Lower lobe of right lung (tissue), 2 donors: ENCODE data around the gene WSCD2. TPM values are rescaled to one million over a fixed set of nuclear protein-coding genes. Genes with fewer than 3 reads are reported as not detected.

Source experiments
- ATAC-seq, 2 donors: fragments of 200-7000 bp; cut with Tn5 transposase; one replicate each; pipeline ENCODE4 v1.9.1; 2020 to 2022; ENCODE audit warnings: mild to moderate bottlenecking in 2 of 2, moderate library complexity in 2 of 2
- DNase-seq: peaks from one replicate; pipeline ENCODE4 v3.0.0-alpha.2; 2020
- H3K27ac ChIP-seq: fragments of 200-600 bp; one replicate; pipeline ENCODE4 v1.8.0; 2022
- H3K27me3 ChIP-seq: fragments of 200-600 bp; one replicate; pipeline ENCODE4 v1.8.0; 2022; ENCODE audit warnings: low read depth
- H3K36me3 ChIP-seq: fragments of 200-600 bp; one replicate; pipeline ENCODE4 v1.8.0; 2022; ENCODE audit warnings: mild to moderate bottlenecking
- H3K4me1 ChIP-seq: fragments of 200-600 bp; one replicate; pipeline ENCODE4 v1.8.0; 2022
- H3K4me3 ChIP-seq: fragments of 200-600 bp; one replicate; pipeline ENCODE4 v1.8.0; 2022; ENCODE audit warnings: mild to moderate bottlenecking
- H3K9me3 ChIP-seq: fragments of 200-600 bp; one replicate; pipeline ENCODE4 v1.8.0; 2022
- CTCF ChIP-seq: fragments of 200-600 bp; IDR thresholded peaks from one replicate; pipeline ENCODE4 v1.8.0; 2022; ENCODE audit warnings: antibody characterized with exemption, mild to moderate bottlenecking
- intact Hi-C: fragments of 100-400 bp; cut with DNase I; formaldehyde crosslinking; loops from one replicate; pipeline ENCODE4 v1.11.0; 2022
- total RNA-seq: library from RNA; stranded (reverse); fragmentation: NEBNext Ultra II Directional; extraction: Animal tissue kit (Norgen Biotek cat#: 25700); gene quantifications from one replicate; pipeline ENCODE4 v1.2.1, GENCODE V29; 2021
- donor health status: DM: no; HTN: yes; CAD: no; lungs with severe emphysema.

The WSCD2 gene
- total RNA-seq, 1 donor from 2014 or later = 0.89 TPM

GRCh38 chr12:108255252-108255602 lies 126.1 kb downstream of the WSCD2 start:
- Histone ChIP-seq H3K4me3 (no peak overlapping the region), H3K36me3 (no peaks in the 10 kb centered on the region), H3K9me3 (peaks cover 11% of the 10 kb centered on the region), H3K27ac (no peak overlapping the region), H3K4me1 (no peaks in the 10 kb centered on the region), H3K27me3 (no peaks in the 10 kb centered on the region)
- intact Hi-C loops = no loop called here
- DNase-seq = no peak
- ATAC-seq = no peak
- no peak for TF ChIP-seq CTCF

GRCh38 chr12:108257004-108257403 lies 127.9 kb downstream of the WSCD2 start:
- H3K36me3 ChIP-seq = no peaks in the 10 kb centered on the region
- intact Hi-C loops = no loop called here
- DNase-seq (no peak), ATAC-seq (no peak)
- TF ChIP-seq CTCF = no peak
- H3K9me3 ChIP-seq = peaks cover 26% of the 10 kb centered on the region
- H3K27ac ChIP-seq = no peak overlapping the region
- no peaks in the 10 kb centered on the region for H3K4me1 ChIP-seq
- no peak overlapping the region for H3K4me3 ChIP-seq
- no peaks in the 10 kb centered on the region for H3K27me3 ChIP-seq

- no peaks in the 10 kb centered on the region for H3K27me3 ChIP-seq
- no peak overlapping the region for H3K27ac ChIP-seq
- no peaks in the 10 kb centered on the region for H3K4me1 ChIP-seq
- H3K4me3 ChIP-seq = no peak overlapping the region
- TF ChIP-seq CTCF = no peak
- intact Hi-C loops = no loop called here
- DNase-seq (no peak), ATAC-seq (no peak)
- H3K36me3 ChIP-seq = no peaks in the 10 kb centered on the region
- H3K9me3 ChIP-seq = peaks cover 26% of the 10 kb centered on the region
These were observed 128.6 kb downstream of the WSCD2 start for GRCh38 chr12:108257610-108258106.

GRCh38 chr12:108260039-108260438 lies 131.0 kb downstream of the WSCD2 start:
- Histone ChIP-seq H3K27me3 (no peaks in the 10 kb centered on the region), H3K27ac (no peak overlapping the region), H3K9me3 (peaks cover 26% of the 10 kb centered on the region), H3K36me3 (no peaks in the 10 kb centered on the region), H3K4me3 (no peak overlapping the region), H3K4me1 (no peaks in the 10 kb centered on the region)
- intact Hi-C loops = no loop called here
- no peak for ATAC-seq
- TF ChIP-seq CTCF = no peak
- no peak for DNase-seq

- H3K4me1 ChIP-seq = no peaks in the 10 kb centered on the region
- no peaks in the 10 kb centered on the region for H3K36me3 ChIP-seq
- peaks cover 26% of the 10 kb centered on the region for H3K9me3 ChIP-seq
- ATAC-seq (no peak), DNase-seq (no peak)
- H3K27me3 ChIP-seq = no peaks in the 10 kb centered on the region
- H3K27ac ChIP-seq = no peak overlapping the region
- no peak for TF ChIP-seq CTCF
- intact Hi-C loops = no loop called here
- no peak overlapping the region for H3K4me3 ChIP-seq
These were observed 131.9 kb downstream of the WSCD2 start for GRCh38 chr12:108260969-108261368.

GRCh38 chr12:108265505-108265904 lies 136.4 kb downstream of the WSCD2 start:
- H3K27me3 ChIP-seq = no peaks in the 10 kb centered on the region
- no peak for TF ChIP-seq CTCF
- intact Hi-C loops = no loop called here

More at GRCh38 chr12:108265505-108265904, 136.4 kb downstream of the WSCD2 start:
- no peaks in the 10 kb centered on the region for H3K36me3 ChIP-seq
- peaks cover 9% of the 10 kb centered on the region for H3K4me1 ChIP-seq
- ATAC-seq (no peak), DNase-seq (no peak)
- no peak overlapping the region for H3K27ac ChIP-seq
- H3K9me3 ChIP-seq = peaks cover 12% of the 10 kb centered on the region
- H3K4me3 ChIP-seq = no peak overlapping the region
